K562 (cell line): ENCODE results near the gene RNF166. TPM values are rescaled to one million over a fixed set of nuclear protein-coding genes. Genes with fewer than 3 reads are reported as not detected.

Source experiments
- CXXC5 ChIP-seq: fragments of 250-450 bp; sonication (Bioruptor Pico); IDR thresholded peaks from 2 replicates; pipeline ENCODE4 v1.8.0; 2022; ENCODE audit warnings: inconsistent platforms, mild to moderate bottlenecking, moderate library complexity
- ERF ChIP-seq: fragments of 450-650 bp; formaldehyde crosslinking; IDR thresholded peaks from 2 replicates; pipeline ENCODE4 v1.4.0; 2020; ENCODE audit warnings: mild to moderate bottlenecking, mixed read lengths
- FOXA1 ChIP-seq: fragments of 450-650 bp; IDR thresholded peaks from 2 replicates; pipeline ENCODE4 v1.6.1; 2016; ENCODE audit warnings: mild to moderate bottlenecking, borderline replicate concordance
- HBP1 ChIP-seq: fragments of 450-650 bp; formaldehyde crosslinking; IDR thresholded peaks from 2 replicates; pipeline ENCODE4 v1.4.0; 2022; ENCODE audit warnings: missing genetic modification characterization
- HDAC1 ChIP-seq, 2 experiments: fragments of 450-650 bp; IDR thresholded peaks; 2 replicates each; pipeline ENCODE4 v1.6.1; 2016 to 2017; ENCODE audit warnings: inconsistent platforms in 1 of 2, mild to moderate bottlenecking in 1 of 2, moderate library complexity in 1 of 2
- HDGF ChIP-seq: fragments of 450-650 bp; IDR thresholded peaks from 2 replicates; pipeline ENCODE4 v1.6.1; 2016
- NFE2L1 ChIP-seq: fragments of 450-650 bp; IDR thresholded peaks from 2 replicates; pipeline ENCODE4 v1.6.1; 2016; ENCODE audit warnings: missing genetic modification characterization, low read depth, mild to moderate bottlenecking, missing compliant biosample characterization, moderate library complexity, borderline replicate concordance
- NR0B1 ChIP-seq: fragments of 450-650 bp; IDR thresholded peaks from one replicate; pipeline ENCODE4 v1.6.1; 2018; ENCODE audit warnings: mild to moderate bottlenecking, moderate library complexity; ENCODE audit not compliant: partially characterized antibody
- POLR2A ChIP-seq: fragments of 450-650 bp; conservative IDR thresholded peaks from 2 replicates; pipeline ENCODE4 v1.6.1; 2016
- POLR2G ChIP-seq: fragments of 200-400 bp; formaldehyde crosslinking; IDR thresholded peaks from 2 replicates; pipeline ENCODE4 v1.6.1; 2017; ENCODE audit warnings: low read depth, mild to moderate bottlenecking, antibody characterized with exemption, low read length, moderate library complexity
- RREB1 ChIP-seq: fragments of 250-450 bp; sonication (Bioruptor Pico); IDR thresholded peaks from 2 replicates; pipeline ENCODE4 v1.4.0; 2020
- SRSF1 ChIP-seq: fragments of 200-400 bp; formaldehyde crosslinking; IDR thresholded peaks from 2 replicates; pipeline ENCODE4 v1.6.1; 2017; ENCODE audit warnings: mild to moderate bottlenecking, low read depth, low read length, moderate library complexity
- SUPT5H ChIP-seq: fragments of 450-650 bp; IDR thresholded peaks from 2 replicates; pipeline ENCODE4 v1.6.1; 2016
- TRIM24 ChIP-seq, 2 experiments: fragments of 450-650 bp; IDR thresholded peaks; 2 replicates each; pipeline ENCODE4 v1.6.1; 2016
- YY1 ChIP-seq, 3 experiments: IDR thresholded peaks; 2 replicates each; pipeline ENCODE4 v1.6.1; 2011; ENCODE audit warnings: low read length in 2 of 3, mild to moderate bottlenecking in 2 of 3, moderate library complexity in 2 of 3, borderline replicate concordance in 1 of 3, control low read depth in 1 of 3, low read depth in 1 of 3; ENCODE audit not compliant: insufficient read depth in 3 of 3, insufficient replicate concordance in 2 of 3, control insufficient read depth in 1 of 3, insufficient read length in 1 of 3; ENCODE audit errors: extremely low read depth in 1 of 3
- ZNF644 ChIP-seq: fragments of 200-800 bp; sonication (Bioruptor generic); IDR thresholded peaks from 2 replicates; pipeline ENCODE4 v1.6.1; 2016; ENCODE audit warnings: low read depth, missing genetic modification characterization, missing compliant biosample characterization
- ZNF778 ChIP-seq: fragments of 450-650 bp; formaldehyde crosslinking; IDR thresholded peaks from 2 replicates; pipeline ENCODE4 v1.4.0; 2020; ENCODE audit warnings: mild to moderate bottlenecking, moderate library complexity
- polyA plus RNA-seq, 8 experiments: library from polyadenylated mRNA; depleted of rRNA in 4 of 8; stranded (reverse) in 5 of 8; unstranded in 3 of 8; fragments of >200 nt; fragmentation: Nextera tagmentation in 2 of 8; fragmentation: Illumina TruSeq in 1 of 8; extraction: Ambion mirVana in 2 of 8; extraction: Trizol in 1 of 8; gene quantifications; 2 replicates each; pipeline versions ENCODE4 v1.2.1 to v1.2.3, GENCODE V29; 2011 to 2014; ENCODE audit warnings: inconsistent platforms in 1 of 8, missing spikeins in 1 of 8
- total RNA-seq, 7 experiments: library from RNA; depleted of rRNA in 6 of 7; stranded (reverse); fragments of >200 nt in 6 of 7; fragmentation: Illumina TruSeq in 2 of 7; extraction: Trizol in 2 of 7; gene quantifications; 2 replicates each; pipeline versions ENCODE4 v1.2.1 to v1.2.3, GENCODE V29; 2011 to 2021; ENCODE audit warnings: low replicate concordance in 1 of 7

Gene RNF166
- total and polyA plus RNA-seq, 9 of the 15 experiments (the other 6 are each of a cell fraction or from before 2014, with no cell fraction given) = 0.56 to 60.3 (median 19.5) TPM

DNA sequence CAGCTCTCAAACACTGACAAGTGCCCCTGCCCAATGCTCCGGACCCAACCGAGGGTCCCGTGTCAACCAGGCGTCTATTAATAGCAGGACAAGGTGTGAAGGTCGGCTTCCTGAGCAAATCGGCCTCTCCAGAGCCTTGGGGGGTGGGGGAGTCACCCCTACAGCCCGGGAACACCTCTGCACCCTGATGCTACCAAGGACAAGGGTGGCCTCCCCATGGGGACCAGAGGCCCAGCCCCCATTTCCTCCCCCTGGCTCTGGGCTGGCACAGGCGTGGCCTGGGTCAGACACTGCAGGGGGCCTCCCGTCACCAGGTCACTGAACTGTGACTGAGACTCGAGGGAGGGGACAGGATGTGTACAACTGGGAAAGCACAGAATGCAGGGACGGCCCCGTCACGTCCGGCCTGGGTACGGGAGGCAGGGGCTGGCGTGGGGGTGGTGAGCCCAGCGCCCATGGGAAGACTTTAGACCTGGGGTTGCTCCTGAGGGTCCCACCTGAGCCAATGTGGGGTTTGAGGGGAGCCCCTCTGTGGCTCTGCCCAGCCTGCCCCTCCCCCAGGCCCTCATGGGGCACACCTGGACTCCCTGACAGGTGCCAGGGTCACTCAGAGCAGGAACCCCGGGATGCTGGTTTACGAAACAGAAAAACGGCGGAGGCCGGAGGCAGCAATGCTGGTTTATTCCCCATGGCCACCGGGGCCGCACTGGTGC lies 54.8 kb downstream of the RNF166 start (continued):
- TF ChIP-seq ZNF644 (tag) = no peak
- TF ChIP-seq SUPT5H = peak; percentile 61
- TF ChIP-seq HBP1 = 0 out of 2 replicates have a peak, but pooled peaks have one; percentile 4
- 0 out of 2 replicates have a peak, but pooled peaks have one; percentile 28 for TF ChIP-seq HDGF
- TF ChIP-seq NR0B1 = no peak
- no peak for TF ChIP-seq ZNF778 (CRISPR knock-in tag)
- TF ChIP-seq TRIM24 (IDR thresholded peaks at IDR 0.05) = peak in 1 of 2 experiments; percentile 64; a peak in 2 of 4 replicates
- TF ChIP-seq HDAC1 (IDR thresholded peaks at IDR 0.05) = peak in 1 of 2 experiments; percentile 16; a peak in 2 of 4 replicates
- peak; percentile 47 for TF ChIP-seq POLR2G
- no peak for TF ChIP-seq NFE2L1 (tag)
- peak in 1 of 3 experiments; percentile 48 for TF ChIP-seq YY1 (IDR thresholded peaks at IDR 0.05; ENCODE audit: borderline replicate concordance in 1 of 3, control insufficient read depth in 1 of 3, extremely low read depth in 1 of 3, insufficient read depth in 3 of 3, insufficient read length in 1 of 3, insufficient replicate concordance in 2 of 3, low read depth in 1 of 3, low read length in 2 of 3)
- 0 out of 2 replicates have a peak, but pooled peaks have one; percentile 10 for TF ChIP-seq RREB1 (CRISPR knock-in tag)
- peak; percentile 61; the same call in 1 of the 2 replicates for TF ChIP-seq SRSF1
- TF ChIP-seq FOXA1 = no peak
- peak; percentile 58; the same call in 1 of the 2 replicates for TF ChIP-seq ERF (CRISPR knock-in tag)
- TF ChIP-seq POLR2A = peak; percentile 12
- peak; percentile 47 for TF ChIP-seq CXXC5 (CRISPR knock-in tag)
